ENCODE results near the gene MARS1.
"Not testable (repeated sequence)": the region's sequence is repeated elsewhere in the genome, so short reads cannot be mapped to it uniquely, and the experiment has no call there.

MARS1 gene

DNA sequence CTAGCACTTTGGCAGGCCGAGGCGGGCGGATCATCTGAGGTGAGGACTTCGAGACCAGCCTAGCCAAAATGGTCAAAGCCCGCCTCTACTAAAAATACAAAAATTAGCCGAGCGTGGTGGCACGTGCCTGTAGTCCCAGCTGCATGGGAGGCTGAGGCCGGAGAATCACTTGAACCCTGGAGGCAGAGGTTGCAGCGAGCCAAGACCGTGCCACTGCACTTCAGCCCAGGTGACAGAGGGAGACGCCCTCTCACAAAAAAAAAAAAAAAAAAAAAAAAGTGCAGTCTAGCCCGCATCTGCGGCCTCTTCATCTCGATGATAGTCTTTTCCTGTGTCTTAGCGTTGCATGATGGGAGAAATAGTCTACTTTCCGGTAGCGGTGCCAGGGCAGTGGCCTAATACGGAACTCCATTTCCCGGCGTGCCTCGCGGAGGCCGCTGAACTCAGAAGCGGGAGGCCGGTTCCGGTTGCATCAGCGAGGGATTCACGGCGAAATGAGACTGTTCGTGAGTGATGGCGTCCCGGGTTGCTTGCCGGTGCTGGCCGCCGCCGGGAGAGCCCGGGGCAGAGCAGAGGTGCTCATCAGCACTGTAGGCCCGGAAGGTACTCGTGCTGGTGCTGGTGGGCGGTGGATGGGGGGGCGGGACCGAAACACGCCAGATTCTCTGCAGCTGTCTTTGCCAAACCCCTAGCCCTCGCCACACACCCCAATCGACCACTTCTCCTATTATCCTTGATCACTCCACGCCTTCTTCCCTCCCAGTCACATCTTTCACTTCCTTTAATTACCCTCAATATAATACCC lies at the start of gene MARS1:
MARS1 (plus strand) TSS at position 472 of the 805 bp plus-strand sequence; CDS start at position 495, 23 bp downstream.
- peak; percentile 91 for DNase-seq (ENCODE audit: low read depth)

DNA sequence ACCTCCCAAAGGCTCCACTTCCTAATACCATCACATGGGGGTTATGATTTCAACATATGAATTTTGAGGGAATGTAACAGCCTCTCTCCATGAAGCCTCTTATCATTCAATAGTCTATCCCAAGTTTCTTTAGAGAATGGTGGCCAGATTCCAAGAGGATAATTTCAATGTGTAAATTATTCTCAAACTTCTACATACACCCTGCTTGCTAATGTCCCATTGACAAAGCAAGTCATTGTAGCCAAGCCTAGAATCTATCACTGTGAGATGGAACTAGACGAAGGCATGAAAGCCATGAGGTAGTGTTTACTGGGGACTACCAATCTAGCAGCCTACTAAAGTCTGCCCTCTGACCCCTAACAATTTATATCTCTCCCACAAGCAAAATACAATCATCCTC lies 49.5 kb upstream of the MARS1 start:
- no peak for DNase-seq (ENCODE audit: low read depth)

DNA sequence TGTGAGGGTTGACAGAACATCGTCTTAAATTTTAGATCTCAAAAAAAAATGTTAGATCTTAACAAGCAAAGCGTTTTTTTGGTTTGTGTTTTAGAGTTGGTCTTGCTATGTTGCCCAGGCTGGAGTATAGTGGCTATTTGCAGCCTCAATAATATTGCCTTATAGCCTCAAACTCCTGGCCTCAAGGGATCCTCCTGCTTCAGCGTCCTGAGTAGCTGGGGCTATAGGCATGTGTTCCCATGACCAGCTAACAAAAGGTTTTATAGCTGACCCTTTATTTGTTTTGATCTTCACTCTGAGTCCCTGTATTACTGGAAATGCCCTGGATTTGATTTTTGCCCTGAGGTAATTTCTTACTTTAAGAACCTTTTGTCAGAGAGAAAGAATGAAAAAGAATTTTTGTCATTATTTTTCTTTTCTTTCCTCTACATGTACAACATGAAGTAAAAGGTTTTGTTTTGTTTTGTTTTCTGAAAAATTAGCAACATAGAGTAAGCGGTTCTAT lies 48.1 kb upstream of the MARS1 start:
- DNase-seq (ENCODE audit: low read depth), result no peak

DNA sequence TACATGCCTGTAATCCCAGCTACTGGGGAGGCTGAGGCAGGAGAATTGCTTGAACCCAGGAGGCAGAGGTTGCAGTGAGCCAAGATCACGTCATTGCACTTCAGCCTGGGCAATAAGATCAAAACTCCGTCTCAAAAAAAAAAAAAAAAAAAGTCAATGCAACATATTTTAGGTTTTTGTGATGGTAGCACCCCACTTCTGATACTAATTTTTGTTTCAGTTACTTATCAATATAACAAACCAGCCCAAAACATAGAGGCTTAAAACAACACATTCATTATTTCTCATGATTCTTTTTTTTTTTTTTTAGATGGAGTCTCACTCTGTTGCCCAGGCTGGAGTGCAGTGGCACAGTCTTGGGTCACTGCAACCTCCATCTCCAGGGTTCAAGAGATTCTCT lies 46.5 kb upstream of the MARS1 start:
- DNase-seq (ENCODE audit: low read depth), result not testable (repeated sequence)

DNA sequence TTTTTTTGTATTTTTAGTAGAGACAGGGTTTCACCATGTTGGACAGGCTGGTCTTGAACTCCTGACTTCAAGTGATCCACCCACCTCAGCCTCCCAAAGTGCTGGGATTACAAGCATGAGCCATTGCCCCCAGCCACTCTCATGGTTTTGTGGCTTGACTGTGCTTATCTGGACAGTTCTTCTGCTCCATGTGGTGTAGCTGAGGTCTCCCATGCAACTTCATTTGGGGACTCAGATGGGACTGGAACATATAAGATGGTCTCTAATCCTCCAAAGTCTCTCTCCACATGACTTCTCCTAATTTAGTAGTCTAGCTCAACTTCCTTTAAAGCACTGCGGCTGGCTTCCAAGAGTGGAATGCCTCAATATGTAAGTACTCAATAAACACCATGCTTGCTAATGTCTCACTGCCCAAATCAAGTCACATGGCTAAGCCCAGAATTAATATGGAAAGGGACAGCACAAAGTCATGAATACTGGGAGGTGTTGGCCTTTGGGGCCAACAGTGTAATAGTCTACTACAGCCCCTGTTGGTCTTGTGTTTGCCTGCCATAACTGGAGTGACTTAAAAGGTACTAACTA lies 45.9 kb upstream of the MARS1 start:
- DNase-seq (ENCODE audit: low read depth), result no peak

DNA sequence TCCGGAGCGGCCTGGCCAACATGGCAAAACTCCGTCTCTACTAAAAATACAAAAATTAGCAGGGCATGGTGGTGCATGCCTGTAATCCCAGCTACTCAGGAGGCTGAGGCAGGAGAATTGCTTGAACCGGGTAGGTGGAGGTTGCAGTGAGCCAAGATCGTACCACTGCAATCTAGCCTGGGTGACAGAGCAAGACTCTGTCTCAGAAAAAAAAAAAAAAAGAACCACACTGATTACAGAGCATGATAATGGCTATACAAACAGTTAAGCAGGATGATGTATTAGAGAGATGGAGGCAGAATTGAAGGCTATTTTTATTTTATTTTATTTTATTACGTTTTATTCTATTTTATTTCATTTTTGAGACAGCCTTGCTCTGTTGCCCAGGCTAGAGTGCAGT lies 43.5 kb upstream of the MARS1 start:
- DNase-seq (ENCODE audit: low read depth), result not testable (repeated sequence)

DNA sequence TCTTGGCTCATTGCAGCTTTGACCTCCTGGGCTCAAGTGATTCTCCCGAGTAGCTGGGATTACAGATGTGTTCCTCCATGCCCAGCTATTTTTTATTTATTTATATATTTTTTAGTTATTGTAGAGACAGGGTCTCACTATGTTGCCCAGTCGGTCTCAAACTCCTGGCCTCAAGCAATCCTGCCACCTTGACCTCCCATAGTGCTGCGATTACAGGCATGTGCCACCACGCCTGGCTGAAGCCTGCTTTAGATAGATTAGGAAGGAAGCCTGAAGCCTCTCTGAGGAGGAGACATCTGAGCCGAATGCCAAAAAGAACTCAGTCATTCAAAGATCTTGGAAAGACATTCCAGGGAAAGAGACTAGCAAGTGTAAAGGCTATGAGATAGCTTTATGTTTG lies 43.1 kb upstream of the MARS1 start:
- no peak for DNase-seq (ENCODE audit: low read depth)

DNA sequence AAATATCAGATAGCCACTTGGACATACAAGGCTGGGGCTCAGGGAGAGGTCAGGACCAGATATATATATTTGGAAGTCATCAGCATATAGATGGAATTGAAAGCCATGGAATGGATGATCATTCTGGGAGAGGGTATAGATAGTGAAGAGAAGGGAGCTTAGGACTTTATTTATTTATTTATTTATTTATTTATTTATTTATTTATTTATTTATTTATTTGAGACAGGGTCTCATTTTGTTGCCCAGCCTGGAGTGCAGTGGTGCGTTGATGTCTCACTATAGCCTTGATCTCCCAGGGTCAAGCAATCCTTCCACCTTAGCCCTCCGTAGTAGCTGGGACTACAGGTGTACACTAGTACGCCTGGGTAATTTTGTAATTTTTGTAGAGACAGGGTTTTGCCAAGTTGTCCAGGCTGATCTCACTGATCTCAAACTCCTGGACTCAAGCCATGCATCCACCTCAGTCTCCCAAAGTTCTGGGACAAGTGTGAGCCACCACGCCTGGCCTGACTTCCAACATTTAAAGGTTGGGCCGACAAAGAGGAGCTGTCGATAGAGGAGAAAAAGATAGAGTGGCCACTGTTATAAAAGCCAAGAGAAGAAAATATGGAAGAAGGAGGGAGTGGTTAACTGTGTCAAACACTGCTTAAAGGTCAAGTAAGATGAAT lies 41.4 kb upstream of the MARS1 start:
- no peak for DNase-seq (ENCODE audit: low read depth)

DNA sequence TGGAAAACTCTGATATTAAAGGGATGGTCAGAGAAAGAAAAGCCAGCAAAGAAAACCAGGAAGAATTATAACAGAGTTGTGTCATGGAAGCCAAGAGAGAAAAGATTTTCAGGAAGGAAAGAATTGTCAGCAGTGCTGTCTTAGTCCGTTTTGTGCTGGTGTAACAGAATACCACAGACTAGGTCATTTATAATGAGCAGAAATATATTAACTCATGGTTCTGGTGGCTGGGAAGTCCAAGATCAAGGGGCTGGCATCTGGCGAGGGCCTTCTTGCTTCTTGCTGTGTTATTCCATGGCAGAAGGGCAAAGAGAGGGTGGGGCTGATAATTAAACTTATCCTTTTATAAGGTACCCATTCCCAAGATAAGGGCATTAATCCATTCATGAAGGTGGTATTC lies 39.2 kb upstream of the MARS1 start:
- no peak for DNase-seq (ENCODE audit: low read depth)

DNA sequence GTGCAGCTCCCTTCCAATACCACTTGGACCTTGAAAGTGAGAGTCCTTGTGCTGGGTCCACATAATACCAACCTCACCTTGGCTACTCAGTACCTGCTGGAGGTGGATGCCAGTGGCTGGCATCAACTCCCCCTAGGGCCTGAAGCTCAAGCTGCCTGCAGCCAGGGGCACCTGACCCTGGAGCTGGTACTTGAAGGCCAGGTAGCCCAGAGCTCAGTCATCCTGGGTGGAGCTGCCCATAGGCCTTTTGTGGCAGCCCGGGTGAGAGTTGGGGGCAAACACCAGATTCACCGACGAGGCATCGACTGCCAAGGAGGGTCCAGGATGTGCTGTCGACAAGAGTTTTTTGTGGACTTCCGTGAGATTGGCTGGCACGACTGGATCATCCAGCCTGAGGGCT lies 38.5 kb upstream of the MARS1 start:
- DNase-seq (ENCODE audit: low read depth), result no peak

DNA sequence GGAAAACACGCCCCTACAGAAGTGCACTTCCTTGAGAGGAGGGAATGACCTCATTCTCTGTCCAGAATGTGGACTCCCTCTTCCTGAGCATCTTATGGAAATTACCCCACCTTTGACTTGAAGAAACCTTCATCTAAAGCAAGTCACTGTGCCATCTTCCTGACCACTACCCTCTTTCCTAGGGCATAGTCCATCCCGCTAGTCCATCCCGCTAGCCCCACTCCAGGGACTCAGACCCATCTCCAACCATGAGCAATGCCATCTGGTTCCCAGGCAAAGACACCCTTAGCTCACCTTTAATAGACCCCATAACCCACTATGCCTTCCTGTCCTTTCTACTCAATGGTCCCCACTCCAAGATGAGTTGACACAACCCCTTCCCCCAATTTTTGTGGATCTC lies 37.8 kb upstream of the MARS1 start:
- DNase-seq (ENCODE audit: low read depth), result no peak

DNA sequence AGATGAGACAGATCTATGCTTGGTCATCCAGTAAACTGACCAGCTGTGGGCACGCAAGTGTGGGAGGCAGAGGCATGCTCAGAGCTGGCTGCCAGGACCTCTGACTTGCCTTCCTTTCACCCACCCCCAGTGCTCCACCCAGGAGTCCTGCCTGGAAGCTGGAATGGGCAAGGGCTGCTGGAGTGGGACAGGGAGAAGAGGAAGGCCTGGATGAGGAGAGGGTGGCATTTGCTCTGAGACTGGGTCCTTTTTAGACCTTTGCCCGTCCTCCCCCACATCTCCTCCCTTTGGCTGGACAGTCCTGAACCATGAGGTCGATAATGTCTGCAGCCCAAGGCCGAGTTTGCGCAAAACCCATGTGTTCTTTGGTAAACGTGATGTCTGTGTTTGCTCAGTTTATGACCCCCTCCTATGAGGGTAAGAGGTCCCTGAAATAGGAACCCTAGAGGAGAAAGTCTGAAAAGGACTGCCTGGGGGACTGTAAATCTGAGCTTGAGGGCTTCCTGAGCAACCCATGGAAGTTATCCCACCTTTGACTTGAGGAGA lies 36.6 kb upstream of the MARS1 start:
- DNase-seq (ENCODE audit: low read depth), result no peak

DNA sequence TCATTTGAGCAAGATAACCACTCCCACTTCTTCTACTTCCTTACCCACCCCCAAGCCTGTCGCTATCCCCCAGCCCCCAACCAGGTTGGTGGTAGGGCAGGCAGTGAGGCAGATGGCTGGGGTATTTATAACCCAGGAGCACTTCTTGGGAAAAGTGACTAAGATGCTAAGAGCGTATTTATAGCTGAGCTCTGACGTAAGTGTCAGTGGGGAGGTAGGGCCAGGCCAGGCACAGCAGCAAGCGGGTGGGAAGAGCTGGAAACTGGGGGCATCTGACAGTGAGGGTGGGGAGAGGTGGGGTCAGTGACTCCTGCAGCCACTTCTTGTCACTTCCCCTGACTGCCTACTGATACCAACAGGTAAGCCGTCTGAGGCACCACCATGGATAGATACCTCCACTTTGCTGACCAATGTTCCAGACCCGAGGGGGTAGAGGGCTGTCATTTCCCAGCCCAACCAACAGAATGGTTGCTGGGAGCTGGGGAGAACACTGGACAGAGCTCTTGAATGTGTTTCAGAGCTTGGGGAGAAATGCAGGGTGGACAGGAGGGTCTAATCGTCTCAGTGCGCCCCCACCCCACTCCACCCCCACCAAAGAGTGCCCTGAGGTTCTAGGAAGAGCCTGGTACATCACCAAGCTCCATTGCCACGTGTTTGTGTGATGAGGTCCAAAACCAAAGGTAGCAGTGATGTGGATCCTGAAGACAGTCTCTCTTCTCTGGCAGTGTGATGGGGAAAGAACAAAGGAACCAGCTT lies 35.5 kb upstream of the MARS1 start:
- no peak for DNase-seq (ENCODE audit: low read depth)

DNA sequence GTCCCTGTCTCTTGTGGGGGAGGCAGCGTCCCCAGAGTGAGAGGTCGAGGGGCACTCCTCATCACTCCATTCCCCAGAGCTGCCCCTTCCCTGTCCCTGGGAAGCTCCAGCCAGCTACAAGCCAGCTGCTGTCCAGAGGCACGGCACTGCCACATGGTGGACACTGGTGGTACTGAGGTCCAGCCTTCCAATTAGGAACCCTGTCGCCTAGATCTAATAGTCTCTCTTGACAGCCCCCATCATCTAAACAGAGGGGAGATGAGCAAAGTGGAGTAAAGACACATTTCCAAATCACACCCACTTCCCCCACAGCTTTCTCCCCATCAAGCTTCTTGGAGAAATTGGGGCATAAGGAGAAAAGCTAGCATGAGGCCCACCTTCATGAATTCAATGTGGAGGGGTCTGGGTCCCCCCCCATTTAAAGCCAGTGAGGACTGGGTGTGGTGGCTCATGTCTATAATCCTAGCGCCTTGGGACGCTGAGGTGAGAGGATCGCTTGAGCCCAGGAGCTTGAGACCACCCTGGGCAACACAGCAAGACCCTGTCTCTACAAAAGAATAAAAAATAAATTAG lies 34.8 kb upstream of the MARS1 start:
- no peak for DNase-seq (ENCODE audit: low read depth)

DNA sequence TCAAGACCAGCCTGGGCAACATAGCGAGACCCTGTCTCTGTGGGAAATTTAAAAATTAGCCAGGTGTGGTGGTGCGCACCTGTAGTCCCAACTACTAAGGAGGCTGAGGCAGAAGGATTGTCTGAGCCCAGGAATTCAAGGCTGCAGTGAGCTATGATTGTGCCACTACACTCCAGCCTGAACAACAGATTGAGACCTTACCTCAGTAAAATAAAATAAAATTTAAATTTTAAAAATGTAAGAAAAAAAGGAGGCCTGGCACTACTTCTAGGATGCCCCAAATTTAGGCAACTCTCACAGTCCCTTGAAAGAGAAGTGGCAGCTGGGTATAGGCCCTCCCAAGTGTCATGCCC lies 33.7 kb upstream of the MARS1 start:
- no peak for DNase-seq (ENCODE audit: low read depth)

DNA sequence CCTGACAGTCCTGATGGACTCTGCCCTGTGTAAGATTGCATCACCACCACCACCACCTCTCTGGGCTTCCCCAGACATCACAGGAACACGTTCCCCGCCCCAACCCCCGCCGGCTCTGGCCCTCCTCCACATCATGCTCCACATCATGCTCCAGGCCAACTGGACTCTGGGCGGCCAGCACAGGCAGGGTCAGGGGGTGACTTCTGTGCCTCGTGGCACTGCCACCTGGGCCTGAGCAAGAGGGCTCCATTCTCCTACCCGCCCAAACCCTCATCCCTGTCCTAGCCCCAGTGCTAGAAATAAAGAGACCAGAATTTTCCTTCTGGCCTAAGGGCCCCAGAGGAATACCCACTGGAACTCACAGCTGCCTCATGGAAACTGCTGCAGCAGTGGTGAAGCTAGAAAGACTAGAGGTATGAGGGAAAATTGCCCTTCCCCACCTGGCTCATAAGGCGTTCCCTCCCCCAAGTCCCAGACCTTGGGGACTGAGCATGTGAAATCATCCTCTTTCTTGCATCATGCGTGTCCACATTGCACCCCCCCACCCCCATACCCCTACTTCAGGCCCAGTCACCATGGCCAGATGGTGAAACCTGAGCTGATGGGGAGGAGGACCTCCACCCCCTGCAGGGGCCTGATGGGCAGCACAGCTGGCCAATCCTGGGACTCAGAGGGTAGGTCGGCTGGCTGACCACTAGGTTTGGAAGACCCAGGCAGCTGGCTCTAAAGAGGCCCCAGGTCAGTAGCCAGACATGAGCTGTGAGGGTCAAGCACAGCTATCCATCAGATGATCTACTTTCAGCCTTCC lies 33.1 kb upstream of the MARS1 start, which contains the start of gene INHBE:
INHBE (plus strand) TSS at position 742 of the 808 bp plus-strand sequence. CDS start 230 bp downstream, outside the sequence.
- no peak for DNase-seq (ENCODE audit: low read depth)

DNA sequence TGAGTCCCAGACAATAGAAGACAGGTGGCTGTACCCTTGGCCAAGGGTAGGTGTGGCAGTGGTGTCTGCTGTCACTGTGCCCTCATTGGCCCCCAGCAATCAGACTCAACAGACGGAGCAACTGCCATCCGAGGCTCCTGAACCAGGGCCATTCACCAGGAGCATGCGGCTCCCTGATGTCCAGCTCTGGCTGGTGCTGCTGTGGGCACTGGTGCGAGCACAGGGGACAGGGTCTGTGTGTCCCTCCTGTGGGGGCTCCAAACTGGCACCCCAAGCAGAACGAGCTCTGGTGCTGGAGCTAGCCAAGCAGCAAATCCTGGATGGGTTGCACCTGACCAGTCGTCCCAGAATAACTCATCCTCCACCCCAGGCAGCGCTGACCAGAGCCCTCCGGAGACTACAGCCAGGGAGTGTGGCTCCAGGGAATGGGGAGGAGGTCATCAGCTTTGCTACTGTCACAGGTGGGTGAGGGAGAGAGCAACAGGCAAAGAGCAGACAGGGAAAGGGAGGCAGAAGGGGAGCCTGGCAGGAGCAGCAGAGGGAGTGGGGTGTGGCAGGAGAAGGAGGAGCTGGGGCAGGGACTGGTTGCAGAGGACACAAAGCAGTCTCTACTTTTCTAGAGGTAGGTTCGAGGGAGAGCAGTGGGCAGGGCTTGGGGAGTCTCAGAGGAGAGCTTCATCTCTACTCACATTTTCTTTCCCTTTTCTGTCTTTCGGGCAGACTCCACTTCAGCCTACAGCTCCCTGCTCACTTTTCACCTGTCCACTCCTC lies 32.3 kb upstream of the MARS1 start:
- no peak for DNase-seq (ENCODE audit: low read depth)

DNA sequence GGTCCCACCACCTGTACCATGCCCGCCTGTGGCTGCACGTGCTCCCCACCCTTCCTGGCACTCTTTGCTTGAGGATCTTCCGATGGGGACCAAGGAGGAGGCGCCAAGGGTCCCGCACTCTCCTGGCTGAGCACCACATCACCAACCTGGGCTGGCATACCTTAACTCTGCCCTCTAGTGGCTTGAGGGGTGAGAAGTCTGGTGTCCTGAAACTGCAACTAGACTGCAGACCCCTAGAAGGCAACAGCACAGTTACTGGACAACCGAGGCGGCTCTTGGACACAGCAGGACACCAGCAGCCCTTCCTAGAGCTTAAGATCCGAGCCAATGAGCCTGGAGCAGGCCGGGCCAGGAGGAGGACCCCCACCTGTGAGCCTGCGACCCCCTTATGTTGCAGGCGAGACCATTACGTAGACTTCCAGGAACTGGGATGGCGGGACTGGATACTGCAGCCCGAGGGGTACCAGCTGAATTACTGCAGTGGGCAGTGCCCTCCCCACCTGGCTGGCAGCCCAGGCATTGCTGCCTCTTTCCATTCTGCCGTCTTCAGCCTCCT lies 31.6 kb upstream of the MARS1 start:
- peak; percentile 27 for DNase-seq (ENCODE audit: low read depth)

DNA sequence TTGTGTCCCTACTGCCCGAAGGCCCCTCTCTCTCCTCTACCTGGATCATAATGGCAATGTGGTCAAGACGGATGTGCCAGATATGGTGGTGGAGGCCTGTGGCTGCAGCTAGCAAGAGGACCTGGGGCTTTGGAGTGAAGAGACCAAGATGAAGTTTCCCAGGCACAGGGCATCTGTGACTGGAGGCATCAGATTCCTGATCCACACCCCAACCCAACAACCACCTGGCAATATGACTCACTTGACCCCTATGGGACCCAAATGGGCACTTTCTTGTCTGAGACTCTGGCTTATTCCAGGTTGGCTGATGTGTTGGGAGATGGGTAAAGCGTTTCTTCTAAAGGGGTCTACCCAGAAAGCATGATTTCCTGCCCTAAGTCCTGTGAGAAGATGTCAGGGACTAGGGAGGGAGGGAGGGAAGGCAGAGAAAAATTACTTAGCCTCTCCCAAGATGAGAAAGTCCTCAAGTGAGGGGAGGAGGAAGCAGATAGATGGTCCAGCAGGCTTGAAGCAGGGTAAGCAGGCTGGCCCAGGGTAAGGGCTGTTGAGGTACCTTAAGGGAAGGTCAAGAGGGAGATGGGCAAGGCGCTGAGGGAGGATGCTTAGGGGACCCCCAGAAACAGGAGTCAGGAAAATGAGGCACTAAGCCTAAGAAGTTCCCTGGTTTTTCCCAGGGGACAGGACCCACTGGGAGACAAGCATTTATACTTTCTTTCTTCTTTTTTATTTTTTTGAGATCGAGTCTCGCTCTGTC lies 31.0 kb upstream of the MARS1 start:
- no peak for DNase-seq (ENCODE audit: low read depth)

Measured in stimulated activated CD4-positive, alpha-beta T cell treated with anti-CD3 and anti-CD28 coated beads, Interleukin-2, amount 100 ng/mL, for 4 hours (primary cell).